Breast epithelium (tissue), 4 donors: Measurements from ENCODE around the gene CASP8. TPM values are rescaled to one million over a fixed set of nuclear protein-coding genes. Genes with fewer than 3 reads are reported as not detected.

ENCODE experiments used
- DNase-seq, 2 donors: peaks; one replicate each; pipeline ENCODE4 v3.0.0-alpha.2; 2019; ENCODE audit warnings: low spot score in 2 of 2
- H3K27ac ChIP-seq, 2 donors: fragments of 200-600 bp; sonication (generic) in 1 of 2; one replicate each; pipeline ENCODE4 v1.5.1; 2016 to 2019; ENCODE audit warnings: mild to moderate bottlenecking in 1 of 2
- H3K27me3 ChIP-seq, 2 donors: fragments of 200-600 bp; sonication (generic) in 1 of 2; one replicate each; pipeline versions ENCODE4 v1.5.1 to v1.6.0; 2017 to 2019; ENCODE audit warnings: control low read depth in 1 of 2, mild to moderate bottlenecking in 1 of 2
- H3K36me3 ChIP-seq: fragments of 200-600 bp; one replicate; pipeline ENCODE4 v1.5.1; 2019
- H3K4me1 ChIP-seq, 2 donors: fragments of 200-600 bp; sonication (generic); one replicate each; pipeline ENCODE4 v1.5.1; 2016 to 2019; ENCODE audit warnings: control low read depth in 1 of 2
- H3K4me3 ChIP-seq, 3 donors: fragments of 200-600 bp; sonication (generic); 1 replicate in 2 of 3; 2 replicates in 1 of 3; pipeline ENCODE4 v1.5.1; 2016 to 2019; ENCODE audit warnings: mild to moderate bottlenecking in 3 of 3, moderate library complexity in 2 of 3
- H3K9me3 ChIP-seq, 2 donors: fragments of 200-600 bp; sonication (generic) in 1 of 2; one replicate each; pipeline ENCODE4 v1.5.1; 2016 to 2019; ENCODE audit warnings: control low read depth in 1 of 2
- POLR2A ChIP-seq: fragments of 450-650 bp; IDR thresholded peaks from one replicate; pipeline ENCODE4 v1.6.1; 2016; ENCODE audit warnings: antibody characterized with exemption, mild to moderate bottlenecking, moderate library complexity
- POLR2AphosphoS5 ChIP-seq, 3 donors: sonication (generic); formaldehyde crosslinking; IDR thresholded peaks; one replicate each; pipeline ENCODE4 v1.6.1; 2017; ENCODE audit warnings: antibody characterized with exemption in 3 of 3
- intact Hi-C: fragments of 100-400 bp; cut with DNase I; formaldehyde crosslinking; loops from one replicate; pipeline ENCODE4 v1.15.1; 2023; ENCODE audit warnings: low total_unique reads
- total RNA-seq, 3 donors: library from RNA; depleted of rRNA; stranded (reverse); fragments of >200 nt; gene quantifications; one replicate each; pipeline ENCODE4 v1.1.0, GENCODE V29; 2016
- TF ChIP-seq, protein P1 (sequence below), 3 donors: fragments of 450-650 bp; IDR thresholded peaks; one replicate each; pipeline ENCODE4 v1.5.1; 2016 to 2017; ENCODE audit warnings: antibody characterized with exemption in 3 of 3, mild to moderate bottlenecking in 3 of 3, moderate library complexity in 3 of 3

Gene CASP8
- total RNA-seq, 3 donors from 2014 or later, result 18.2 to 28.8 (median 21.3) TPM

DNA sequence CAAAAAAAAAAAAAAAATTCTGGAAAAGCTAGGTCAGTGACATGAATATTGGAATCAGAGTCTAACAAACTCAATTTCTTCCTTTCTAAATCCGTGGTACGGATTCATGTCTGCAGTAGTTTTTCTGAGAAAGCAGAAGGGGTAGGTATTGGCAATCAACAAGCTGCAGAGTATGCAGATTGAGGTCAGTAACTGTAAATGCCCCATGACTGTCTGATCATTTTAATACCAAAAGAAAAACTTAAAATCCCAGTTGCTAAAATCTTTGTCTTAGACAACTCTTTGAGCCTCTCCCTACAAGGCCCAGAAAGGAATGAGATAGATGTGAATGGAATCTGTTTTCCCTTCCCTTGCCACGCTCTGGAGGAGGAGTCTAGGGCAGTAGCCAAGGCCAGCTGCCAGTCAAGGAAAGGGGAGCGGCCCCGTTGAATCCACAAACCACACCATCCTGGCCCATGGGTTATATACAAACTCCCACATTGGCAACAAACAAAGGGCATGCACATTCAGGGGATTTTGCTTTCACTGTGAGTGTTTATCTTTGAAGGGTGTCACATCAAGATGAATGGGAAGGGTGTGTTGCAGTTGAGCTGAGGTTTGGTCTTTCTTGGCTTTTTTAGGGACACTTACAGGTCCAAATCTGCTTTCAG lies 6.1 kb upstream of the CASP8 start:
- no peaks in the 10 kb centered on the region for H3K36me3 ChIP-seq
- H3K4me3 ChIP-seq, result no peak overlapping the region
- H3K4me1 ChIP-seq, result no peaks in the 10 kb centered on the region
- DNase-seq, result no peak
- no peaks in the 10 kb centered on the region for H3K27me3 ChIP-seq
- intact Hi-C loops, result no loop called here
- TF ChIP-seq, protein P1, sequence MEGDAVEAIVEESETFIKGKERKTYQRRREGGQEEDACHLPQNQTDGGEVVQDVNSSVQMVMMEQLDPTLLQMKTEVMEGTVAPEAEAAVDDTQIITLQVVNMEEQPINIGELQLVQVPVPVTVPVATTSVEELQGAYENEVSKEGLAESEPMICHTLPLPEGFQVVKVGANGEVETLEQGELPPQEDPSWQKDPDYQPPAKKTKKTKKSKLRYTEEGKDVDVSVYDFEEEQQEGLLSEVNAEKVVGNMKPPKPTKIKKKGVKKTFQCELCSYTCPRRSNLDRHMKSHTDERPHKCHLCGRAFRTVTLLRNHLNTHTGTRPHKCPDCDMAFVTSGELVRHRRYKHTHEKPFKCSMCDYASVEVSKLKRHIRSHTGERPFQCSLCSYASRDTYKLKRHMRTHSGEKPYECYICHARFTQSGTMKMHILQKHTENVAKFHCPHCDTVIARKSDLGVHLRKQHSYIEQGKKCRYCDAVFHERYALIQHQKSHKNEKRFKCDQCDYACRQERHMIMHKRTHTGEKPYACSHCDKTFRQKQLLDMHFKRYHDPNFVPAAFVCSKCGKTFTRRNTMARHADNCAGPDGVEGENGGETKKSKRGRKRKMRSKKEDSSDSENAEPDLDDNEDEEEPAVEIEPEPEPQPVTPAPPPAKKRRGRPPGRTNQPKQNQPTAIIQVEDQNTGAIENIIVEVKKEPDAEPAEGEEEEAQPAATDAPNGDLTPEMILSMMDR (IDR thresholded peaks at IDR 0.05), result no peak
- TF ChIP-seq POLR2AphosphoS5 (IDR thresholded peaks at IDR 0.05) (no peak), POLR2A (no peak)
- H3K9me3 ChIP-seq, result no peaks in the 10 kb centered on the region
- H3K27ac ChIP-seq, result peak overlapping the region; percentile 41 to 54

DNA sequence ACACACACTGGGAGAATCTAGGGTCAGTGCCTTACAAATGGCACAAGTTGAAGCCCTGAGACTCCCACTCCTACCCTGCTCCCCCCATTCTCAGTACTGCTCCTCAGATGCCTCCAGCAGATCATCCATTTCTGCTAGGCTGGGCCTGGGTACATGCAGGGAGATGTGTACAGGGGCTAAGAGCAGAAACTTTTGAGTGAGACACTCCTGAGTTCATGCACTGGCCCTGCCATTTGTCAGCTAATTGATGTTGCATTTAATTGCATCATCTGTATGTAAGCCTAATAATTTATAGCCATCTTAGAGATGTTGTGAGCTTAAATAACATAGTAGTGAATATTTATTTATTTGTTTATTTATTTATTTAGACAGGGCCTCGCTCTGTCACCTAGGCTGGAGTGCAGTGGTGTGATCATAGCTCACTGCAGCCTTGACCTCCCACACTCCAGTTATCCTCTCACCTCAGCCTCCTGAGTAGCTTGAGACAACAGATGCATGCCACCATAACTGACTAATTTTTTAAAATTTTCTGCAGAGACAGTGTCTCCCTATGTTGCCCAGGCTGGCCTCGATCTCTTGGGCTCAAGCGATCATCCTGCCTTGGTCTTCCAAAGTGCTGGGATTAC lies 4.8 kb upstream of the CASP8 start:
- no peaks in the 10 kb centered on the region for H3K9me3 ChIP-seq
- no peak for TF ChIP-seq POLR2AphosphoS5 (IDR thresholded peaks at IDR 0.05)
- TF ChIP-seq, protein P1 (IDR thresholded peaks at IDR 0.05), result no peak
- TF ChIP-seq POLR2A, result no peak
- H3K27ac ChIP-seq, result no peak overlapping the region
- no peaks in the 10 kb centered on the region for H3K27me3 ChIP-seq
- intact Hi-C loops, result no loop called here
- DNase-seq, result no peak
- H3K36me3 ChIP-seq, result no peaks in the 10 kb centered on the region
- no peaks in the 10 kb centered on the region for H3K4me1 ChIP-seq
- no peak overlapping the region for H3K4me3 ChIP-seq

- Histone ChIP-seq H3K27me3 (no peaks in the 10 kb centered on the region), H3K36me3 (no peaks in the 10 kb centered on the region), H3K9me3 (no peaks in the 10 kb centered on the region), H3K4me1 (no peaks in the 10 kb centered on the region), H3K27ac (no peak overlapping the region), H3K4me3 (no peak overlapping the region)
- TF ChIP-seq POLR2AphosphoS5 (IDR thresholded peaks at IDR 0.05), result no peak
- TF ChIP-seq POLR2A, result no peak
- TF ChIP-seq, protein P1 (IDR thresholded peaks at IDR 0.05), result no peak
- DNase-seq, result no peak
- intact Hi-C loops, result no loop called here
Measured at GRCh38 chr2:201256082-201256481, 4.3 kb upstream of the CASP8 start.

DNA sequence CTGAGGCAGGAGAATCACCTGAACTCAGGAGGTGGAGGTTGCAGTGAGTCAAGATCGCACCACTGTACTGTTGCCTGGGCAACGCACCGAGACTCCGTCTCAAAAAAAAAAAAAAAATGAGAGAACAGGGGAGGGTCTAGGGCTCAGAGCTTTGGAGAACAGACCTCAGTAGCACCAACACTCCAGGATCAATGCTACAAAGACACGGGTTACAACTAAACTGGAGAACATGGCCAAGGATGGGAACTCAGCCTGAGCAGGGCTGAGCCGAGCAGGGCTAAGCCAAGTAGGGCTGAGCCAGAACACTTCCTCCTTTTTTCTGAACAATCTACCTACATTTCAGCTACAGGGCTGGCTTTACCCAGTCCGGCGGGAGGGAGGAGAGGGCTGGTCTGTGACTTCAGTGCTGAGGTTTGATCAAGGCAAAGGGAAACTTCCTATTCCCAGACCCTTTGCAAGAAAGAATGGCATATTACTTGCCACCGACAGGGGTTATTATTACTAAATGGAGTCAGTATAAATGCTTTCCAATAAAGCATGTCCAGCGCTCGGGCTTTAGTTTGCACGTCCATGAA lies 2.9 kb upstream of the CASP8 start:
- intact Hi-C loops, result no loop called here
- Histone ChIP-seq H3K27ac (peak overlapping the region; percentile 92 to 93), H3K27me3 (no peaks in the 10 kb centered on the region), H3K36me3 (no peaks in the 10 kb centered on the region), H3K9me3 (no peaks in the 10 kb centered on the region), H3K4me3 (peak overlapping the region; percentile 59 to 78 (median 65)), H3K4me1 (no peaks in the 10 kb centered on the region)
- DNase-seq, result no peak
- TF ChIP-seq POLR2A (no peak), POLR2AphosphoS5 (IDR thresholded peaks at IDR 0.05) (no peak)
- TF ChIP-seq, protein P1 (IDR thresholded peaks at IDR 0.05), result peak in 1 of 3 donors; percentile 17
